HG03460 (cell line): ENCODE measurements around the gene HBA2.
"Not testable (repeated sequence)": the region's sequence is repeated elsewhere in the genome, so short reads cannot be mapped to it uniquely, and the experiment has no call there.

Source experiments
- ATAC-seq: cut with Tn5 transposase; IDR thresholded peaks from one replicate; pipeline ENCODE4 v1.9.1; 2021; ENCODE audit not compliant: unreplicated experiment

The HBA2 gene

DNA sequence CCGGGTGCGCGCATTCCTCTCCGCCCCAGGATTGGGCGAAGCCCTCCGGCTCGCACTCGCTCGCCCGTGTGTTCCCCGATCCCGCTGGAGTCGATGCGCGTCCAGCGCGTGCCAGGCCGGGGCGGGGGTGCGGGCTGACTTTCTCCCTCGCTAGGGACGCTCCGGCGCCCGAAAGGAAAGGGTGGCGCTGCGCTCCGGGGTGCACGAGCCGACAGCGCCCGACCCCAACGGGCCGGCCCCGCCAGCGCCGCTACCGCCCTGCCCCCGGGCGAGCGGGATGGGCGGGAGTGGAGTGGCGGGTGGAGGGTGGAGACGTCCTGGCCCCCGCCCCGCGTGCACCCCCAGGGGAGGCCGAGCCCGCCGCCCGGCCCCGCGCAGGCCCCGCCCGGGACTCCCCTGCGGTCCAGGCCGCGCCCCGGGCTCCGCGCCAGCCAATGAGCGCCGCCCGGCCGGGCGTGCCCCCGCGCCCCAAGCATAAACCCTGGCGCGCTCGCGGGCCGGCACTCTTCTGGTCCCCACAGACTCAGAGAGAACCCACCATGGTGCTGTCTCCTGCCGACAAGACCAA is at the start of gene HBA2:
Gene HBA2, plus strand, starts transcription at position 503 of the 568 bp plus-strand sequence. Its CDS starts 37 bp downstream, at position 540.
- not testable (repeated sequence) for ATAC-seq

DNA sequence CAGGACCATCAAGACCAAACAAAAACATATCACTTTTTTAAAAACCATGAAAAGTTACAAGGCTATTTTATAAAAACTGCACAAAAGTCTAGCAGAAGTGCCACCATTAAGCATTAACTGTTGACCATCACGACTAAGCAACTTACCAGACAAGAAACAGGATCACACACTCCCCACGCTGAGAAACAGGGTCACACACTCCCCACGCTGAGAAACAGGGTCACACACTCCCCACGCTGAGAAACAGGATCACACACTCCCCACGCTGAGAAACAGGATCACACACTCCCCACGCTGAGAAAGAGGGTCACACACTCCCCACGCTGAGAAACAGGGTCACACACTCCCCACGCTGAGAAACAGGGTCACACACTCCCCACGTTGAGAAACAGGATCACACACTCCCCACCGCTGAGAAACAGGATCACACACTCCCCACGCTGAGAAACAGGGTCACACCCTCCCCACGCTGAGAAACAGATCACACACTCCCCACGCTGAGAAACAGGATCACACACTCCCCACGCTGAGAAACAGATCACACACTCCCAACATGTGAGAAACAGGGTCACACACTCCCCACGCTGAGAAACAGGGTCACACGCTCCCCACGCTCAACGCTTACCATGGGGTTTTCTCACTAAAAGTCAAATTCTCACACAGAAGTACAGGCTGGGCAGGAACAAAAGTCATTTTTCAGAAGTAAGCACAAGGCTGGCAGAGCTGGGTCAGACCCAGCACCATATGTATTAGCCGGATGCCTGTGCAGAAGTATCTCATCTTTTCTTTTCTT is 48.9 kb upstream of the HBA2 start:
- not testable (repeated sequence) for ATAC-seq

DNA sequence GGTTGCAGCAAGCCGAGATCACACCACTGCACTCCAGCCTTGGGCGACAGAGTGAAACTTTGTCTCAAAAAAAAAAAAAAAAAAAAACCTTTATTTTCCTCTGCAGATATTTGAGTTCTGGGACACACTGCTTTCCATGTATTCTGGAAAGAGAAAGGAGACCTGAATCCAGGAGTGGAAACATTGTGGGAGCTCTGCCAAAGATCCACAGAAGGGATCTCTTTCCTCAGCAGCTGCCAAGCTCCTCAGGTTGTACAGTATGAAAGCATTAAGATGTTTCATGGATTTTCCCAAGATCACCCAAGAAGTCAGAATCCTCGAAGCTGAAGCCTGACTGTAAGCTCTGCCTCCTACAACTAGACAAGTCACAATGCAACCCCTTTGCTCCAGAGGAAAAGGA is 47.7 kb upstream of the HBA2 start:
- ATAC-seq = no peak

DNA sequence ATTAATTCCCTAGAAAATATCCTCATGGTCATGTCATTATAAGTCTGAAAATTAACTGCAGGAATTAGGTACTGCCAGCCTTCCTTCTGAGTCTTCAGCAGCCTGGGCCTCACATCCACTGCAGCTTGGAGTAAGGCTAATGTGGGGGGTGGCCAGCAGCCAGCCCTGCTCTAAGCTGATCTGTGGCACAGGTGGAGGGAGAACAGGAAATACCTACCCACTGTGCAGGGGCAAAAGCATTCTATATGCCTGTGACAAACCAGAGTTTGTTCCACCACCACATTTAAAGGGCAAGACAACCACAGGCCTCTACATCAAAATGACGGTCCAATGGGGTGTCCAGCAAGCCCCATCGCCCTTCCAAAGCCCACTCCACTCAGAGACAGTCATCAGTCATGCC is 43.6 kb upstream of the HBA2 start:
- ATAC-seq = no peak

DNA sequence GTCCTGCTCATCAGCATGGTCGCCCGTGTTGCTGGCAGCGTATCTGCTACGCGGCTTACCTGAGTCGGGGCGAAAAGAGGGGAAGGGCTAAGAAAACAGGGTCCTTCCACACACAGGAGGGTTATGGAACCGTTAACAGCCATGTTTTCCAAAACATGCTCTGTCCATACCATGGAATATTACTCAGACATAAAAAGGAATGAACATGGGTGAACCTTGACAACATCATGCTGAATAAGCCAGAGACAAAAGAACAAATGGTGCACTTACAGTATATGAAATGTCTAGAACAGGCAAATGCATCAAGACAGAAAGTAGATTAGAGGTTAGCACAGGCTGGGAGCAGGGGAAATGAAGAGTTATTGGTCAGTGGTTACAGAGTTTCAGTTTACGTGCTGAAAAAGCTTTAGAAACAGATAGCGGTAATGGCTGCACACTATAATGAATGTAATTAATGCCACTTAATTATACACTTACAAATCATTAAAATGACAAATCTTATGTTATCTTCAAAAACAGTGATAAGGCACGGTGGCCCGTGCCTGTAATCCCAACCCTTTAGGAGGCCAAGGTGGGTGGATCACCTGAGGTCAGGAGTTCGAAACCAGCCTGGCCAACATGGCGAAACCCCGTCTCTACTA is 42.0 kb upstream of the HBA2 start:
- no peak for ATAC-seq

DNA sequence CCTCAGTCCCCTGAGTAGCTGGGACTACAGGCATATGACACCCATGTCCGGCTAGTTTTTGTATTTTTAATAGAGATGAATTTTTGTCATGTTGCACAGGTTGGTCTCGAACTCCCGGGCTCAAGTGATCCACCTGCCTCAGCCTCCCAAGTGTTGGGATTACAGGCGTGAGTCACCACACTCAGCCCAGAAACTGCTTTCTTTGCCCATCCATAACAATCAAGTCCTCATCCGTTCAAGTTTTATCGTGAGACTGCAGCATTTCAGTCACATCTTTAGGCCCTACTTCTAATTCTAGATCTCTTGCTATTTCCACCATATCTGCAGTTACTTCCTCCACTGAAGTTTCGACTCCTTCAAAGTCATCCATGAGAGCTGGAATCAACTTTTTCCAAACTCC is 40.6 kb upstream of the HBA2 start:
- no peak for ATAC-seq

DNA sequence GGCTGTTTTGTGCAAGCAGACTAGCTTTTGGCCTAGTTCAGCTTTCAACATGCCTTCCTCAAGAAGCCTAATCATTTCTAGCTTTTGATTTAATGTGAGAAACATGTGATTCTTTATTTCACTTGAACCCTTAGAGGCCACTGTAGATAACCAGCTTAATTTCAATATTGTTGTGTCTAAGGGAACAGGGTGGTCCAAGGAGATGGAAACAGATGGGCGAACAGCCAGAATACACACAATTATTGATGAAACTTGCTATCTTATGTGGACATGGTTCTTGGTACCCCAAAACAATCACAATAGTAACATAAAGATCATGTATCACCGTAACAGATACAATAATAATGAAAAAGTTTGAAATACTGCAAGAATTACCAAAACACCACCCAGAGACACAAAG is 39.0 kb upstream of the HBA2 start:
- ATAC-seq = no peak

DNA sequence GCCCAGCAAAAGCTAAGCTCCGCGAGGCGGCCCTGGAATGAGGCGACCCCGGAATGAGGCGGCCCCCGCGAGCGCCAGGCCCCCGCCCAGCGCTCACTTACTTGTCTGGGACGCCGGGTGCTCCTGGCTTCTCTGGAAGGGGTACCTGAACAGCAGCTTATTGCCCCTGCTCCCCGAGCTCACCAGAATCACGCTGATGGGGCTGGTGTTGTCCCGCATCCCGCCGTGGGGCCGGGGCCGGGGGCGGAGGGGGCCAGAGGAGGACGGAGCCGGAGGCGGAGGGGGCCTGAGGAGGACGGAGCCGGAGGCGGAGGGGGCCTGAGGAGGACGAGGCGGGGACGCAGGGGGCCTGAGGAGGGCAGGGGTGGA is 34.6 kb upstream of the HBA2 start:
- ATAC-seq = no peak

DNA sequence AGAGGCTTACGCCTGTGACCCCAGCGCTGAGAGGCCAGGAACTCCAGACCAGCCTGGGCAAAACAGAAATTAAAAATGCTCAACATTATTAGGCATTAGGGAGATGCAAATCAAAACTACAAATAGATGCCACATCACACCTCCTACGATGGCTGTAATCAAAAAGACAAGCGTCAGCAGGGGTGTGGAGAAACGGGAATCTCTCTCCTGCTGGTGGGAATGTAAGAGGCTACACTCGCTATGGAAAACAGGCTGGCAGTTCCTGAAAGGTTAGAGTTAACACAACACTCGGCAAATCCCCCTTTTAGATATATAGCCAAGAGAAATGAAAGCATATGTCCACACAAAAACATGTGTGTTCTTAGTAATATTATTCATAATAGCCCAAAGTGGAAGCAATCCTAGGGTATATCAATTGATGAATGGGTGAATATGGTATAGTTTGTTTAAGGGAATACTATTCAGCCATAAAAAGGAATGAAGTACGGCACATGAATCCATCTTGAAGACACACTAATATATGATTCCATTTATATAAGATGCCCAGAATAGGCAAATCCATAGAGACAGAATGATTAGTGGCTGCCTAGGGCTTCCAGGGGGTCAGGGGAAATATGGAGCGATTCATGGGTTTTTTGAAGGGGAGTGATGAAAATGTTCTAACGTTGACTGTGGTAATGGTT is 32.4 kb upstream of the HBA2 start:
- ATAC-seq = no peak

DNA sequence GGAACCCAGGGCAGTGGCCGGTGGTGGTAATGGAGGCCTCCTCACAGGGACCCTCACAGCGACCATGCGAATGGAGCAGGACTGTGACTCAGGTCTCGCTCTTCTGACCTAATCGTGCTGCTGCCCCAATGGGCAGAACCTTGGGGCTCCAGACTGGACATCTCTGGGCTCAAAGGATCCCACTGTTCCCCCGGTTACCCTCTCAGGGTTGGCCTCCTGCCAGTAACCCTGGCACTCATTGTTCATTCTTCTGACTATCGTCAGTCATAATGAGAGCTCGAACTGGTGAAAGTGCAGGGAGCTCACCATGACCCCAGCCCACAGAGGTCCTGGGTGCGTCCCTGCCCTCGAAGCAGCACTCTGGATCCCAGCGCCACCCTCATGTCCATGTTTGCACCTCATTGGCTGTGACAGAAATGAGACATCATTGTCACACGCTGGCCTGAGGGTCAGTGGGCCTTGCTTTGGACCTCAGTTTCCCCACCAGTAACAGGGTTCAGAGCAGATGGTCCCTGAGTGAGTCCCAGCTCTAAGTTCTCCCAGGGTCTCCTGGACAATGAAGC is 30.2 kb upstream of the HBA2 start:
- ATAC-seq = no peak

DNA sequence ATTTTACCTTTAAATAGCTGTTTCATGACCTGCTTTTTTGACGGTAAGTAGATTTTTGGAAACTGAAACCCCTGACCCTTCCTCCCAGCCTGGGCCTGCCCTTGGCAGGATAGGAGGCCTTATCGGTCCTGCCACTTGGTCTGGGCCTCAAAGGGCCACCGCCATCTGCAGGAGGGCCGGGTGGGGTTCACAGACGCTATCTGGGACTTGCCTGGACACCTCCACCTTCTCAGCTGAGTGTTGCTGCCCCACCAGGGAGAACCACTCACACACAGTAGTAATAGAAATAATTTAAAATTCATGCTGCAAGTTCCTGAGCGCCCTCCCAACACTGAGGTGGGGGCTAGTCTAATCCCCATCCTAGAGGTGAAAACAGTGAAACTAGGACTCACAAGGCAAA is 29.6 kb upstream of the HBA2 start:
- no peak for ATAC-seq

DNA sequence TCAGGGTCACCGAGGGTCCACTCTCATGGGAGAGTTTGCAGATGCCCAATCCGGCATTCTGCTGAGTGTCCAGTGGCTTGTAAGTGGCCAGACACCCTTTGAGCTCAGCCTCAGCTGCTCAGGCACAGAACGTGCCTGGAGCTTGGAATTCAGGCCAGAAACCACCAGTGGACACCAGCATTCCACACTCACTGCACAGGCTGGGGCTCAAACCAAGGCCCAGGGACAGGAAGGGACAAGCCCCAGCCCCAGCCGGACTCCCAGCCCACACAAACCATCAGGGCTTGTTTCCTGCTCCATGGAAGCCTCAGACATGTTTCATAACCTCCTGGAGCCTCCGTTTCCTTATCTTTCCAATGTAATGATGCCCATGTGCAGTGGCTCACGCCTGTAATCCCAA is 29.2 kb upstream of the HBA2 start:
- no peak for ATAC-seq

DNA sequence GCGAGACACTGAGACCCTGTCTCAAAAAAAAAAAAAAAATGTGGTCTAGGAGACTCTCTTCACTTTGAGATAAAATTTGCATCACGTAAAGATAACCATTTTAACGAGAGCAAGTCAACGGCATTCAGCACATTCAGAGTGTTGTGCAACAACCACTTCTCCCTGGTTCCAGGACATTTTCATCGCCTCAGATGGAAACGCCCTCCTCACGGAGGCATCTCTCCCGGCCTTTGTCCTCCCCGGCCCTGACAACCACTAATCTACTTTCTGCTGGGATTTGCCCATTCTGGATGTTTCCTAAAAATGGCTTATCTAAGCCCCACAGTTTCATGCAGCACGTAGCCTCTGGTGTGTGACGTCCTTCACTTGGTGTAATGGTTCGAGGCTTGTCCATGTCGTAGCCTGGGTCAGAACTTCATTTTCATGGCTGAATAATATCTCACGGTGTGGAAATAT is 27.9 kb upstream of the HBA2 start:
- ATAC-seq = no peak

DNA sequence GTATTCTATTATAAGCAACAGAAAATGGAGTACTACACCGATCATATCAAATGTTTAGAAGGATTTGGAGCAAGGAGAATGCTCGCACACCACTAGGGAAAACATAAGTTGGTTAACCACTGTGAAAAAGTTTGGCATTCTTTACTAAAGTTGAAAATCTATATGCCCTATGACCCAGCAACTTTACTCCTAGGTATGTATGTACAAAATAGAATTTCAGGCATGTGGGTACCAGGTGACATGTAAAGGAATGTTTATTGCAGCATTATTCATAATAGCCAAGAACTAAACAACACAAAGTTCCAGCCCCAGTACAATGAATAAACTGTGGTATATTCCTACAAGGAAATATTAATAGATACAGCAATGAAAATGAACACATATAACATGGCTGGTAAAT is 26.0 kb upstream of the HBA2 start:
- no peak for ATAC-seq

DNA sequence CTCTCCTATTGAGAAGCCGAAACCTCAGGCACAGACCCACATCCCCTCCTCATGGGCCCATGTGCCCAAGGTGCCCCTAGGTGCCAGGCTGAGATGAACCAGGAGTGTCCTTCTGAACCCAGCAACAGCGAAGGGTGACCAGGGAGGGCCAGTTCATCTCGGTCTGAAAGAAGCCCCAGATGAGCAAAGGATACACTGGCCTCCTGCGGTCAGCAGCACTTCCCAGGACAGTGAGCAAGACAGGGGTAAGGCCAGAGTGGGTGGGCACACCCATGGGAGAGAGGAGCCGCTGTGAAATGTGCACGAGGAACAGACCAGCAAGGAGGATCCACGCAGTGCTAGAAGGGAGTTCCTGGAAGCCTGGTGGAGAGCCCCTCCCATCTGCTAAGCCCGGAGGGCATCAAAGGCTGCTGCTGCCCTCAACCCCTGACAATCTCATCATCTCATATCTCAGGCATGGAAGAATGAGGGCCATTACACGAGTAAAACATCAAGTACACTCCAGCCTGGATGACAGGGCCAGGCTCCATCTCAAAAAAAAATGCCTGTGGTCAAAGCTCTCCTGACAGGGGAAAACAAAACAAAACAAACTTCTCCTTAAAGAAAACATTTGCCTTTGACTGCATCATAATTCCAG is 23.5 kb upstream of the HBA2 start:
- ATAC-seq = no peak

DNA sequence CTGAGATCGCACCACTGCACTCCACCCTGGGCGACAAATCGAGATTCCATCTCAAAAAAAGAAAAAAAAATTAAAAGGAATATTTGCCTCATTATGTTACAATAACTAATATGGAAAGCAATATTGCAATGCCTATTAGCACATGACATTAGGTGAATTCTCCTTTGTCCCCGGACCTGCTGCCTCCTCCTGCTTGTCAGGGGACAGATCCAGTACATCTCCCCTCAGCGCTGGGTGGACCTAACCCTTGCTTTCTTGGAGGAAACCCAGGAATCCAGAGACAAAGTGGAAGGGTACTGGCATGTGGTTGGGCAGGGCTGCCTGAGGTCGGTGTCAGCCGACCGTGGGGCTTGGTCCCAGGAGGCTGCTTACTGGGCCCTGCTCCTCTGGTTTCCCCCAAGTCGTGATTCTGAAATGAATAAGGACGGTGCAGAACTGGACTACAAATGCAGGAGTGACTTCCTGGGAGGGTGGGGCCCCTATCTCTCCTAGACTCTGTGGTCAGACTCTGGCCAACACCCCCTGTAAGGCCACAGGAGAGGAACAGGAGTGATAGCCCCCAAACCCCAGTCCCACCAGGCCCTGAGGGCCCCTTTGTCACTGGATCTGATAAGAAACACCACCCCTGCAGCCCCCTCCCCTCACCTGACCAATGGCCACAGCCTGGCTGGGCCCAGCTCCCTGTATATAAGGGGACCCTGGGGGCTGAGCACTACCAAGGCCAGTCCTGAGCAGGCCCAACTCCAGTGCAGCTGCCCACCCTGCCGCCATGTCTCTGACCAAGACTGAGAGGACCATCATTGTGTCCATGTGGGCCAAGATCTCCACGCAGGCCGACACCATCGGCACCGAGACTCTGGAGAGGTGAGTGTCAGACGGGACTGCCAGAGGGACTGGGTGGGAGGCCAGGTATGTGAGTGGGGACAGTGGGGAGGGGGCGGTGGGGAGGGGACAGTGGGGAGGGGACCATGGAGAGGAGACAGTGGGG is 20.2 kb upstream of the HBA2 start, which contains the start of gene HBZ:
Gene HBZ, plus strand, starts transcription at position 504 of the 988 bp plus-strand sequence. Its CDS starts 266 bp downstream, at position 770.
- ATAC-seq = no peak

DNA sequence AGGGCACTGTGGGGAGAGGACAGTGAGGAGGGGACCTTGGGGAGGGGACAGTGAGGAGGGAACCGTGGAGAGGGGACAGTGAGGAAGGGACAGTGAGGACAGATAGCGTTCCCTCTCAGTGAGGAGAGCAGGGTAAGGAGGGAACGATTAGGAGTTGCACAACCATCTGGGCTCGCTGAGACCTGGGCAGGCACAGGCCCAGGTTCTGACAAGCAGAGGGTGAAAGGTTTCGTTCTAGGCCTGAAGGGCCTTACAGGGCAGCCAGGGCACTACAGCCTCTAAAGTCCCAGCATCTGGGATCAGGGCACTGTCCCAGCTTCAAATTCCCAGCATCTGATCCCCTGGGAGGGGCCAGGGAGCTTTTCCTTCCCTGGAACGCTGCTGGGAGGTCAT is 19.6 kb upstream of the HBA2 start:
- not testable (repeated sequence) for ATAC-seq

DNA sequence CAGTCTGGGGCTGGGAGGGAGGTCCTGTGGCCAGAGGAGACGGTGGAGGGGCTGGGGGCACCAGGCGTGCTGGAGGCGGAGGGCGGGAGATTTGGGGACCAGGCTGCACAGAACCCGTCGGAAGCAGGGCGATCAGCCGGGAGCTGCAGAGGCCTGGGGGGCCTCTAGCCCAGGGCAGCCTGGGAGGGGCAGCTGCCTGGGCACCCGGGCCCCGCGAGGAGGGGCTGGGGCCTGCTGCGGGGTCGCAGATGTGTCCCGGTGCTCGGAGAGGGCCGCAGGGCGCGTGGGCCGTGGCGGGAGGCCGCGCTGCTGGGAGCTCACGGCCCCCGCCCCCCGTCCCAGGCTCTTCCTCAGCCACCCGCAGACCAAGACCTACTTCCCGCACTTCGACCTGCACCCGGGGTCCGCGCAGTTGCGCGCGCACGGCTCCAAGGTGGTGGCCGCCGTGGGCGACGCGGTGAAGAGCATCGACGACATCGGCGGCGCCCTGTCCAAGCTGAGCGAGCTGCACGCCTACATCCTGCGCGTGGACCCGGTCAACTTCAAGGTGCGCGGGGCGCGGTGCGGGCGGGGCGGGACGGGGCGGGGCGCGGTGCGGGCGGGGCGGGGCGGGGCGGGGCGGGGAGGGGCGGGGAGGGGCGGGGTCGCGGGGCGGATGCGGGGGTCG is 19.0 kb upstream of the HBA2 start:
- not testable (repeated sequence) for ATAC-seq
